HepG2 (cell line): Measurements from ENCODE around the gene ATG4B. TPM values are rescaled to one million over a fixed set of nuclear protein-coding genes. Genes with fewer than 3 reads are reported as not detected.
A peak's percentile ranks its signal among the peaks of the same experiment; 100 is the strongest.

ENCODE experiments used
- ARID2 ChIP-seq: sonication (generic); formaldehyde crosslinking; IDR thresholded peaks from 2 replicates; pipeline ENCODE4 v1.8.1; 2022; ENCODE audit warnings: mild to moderate bottlenecking, missing genetic modification reagents, borderline replicate concordance
- ETV6 ChIP-seq: sonication (generic); formaldehyde crosslinking; conservative IDR thresholded peaks from 2 replicates; pipeline ENCODE4 v1.4.0; 2020; ENCODE audit warnings: missing genetic modification reagents
- JDP2 ChIP-seq: sonication (generic); formaldehyde crosslinking; IDR thresholded peaks from 2 replicates; pipeline ENCODE4 v1.8.1; 2022; ENCODE audit warnings: missing genetic modification reagents, borderline replicate concordance
- MLXIP ChIP-seq: sonication (generic); formaldehyde crosslinking; IDR thresholded peaks from 2 replicates; pipeline ENCODE4 v1.9.0; 2021; ENCODE audit warnings: missing genetic modification reagents, borderline replicate concordance
- MXI1 ChIP-seq: IDR thresholded peaks from 3 replicates; pipeline ENCODE4 v1.6.1; 2012; ENCODE audit warnings: low read depth, low read length, inconsistent platforms, borderline replicate concordance
- NFYC ChIP-seq: IDR thresholded peaks from 2 replicates; pipeline ENCODE4 v1.6.1; 2016; ENCODE audit warnings: missing genetic modification reagents, missing compliant biosample characterization
- ONECUT2 ChIP-seq: sonication (generic); formaldehyde crosslinking; IDR thresholded peaks from 2 replicates; pipeline ENCODE4 v1.4.0; 2020; ENCODE audit warnings: missing genetic modification reagents
- PLRG1 ChIP-seq: fragments of 450-650 bp; conservative IDR thresholded peaks from 2 replicates; pipeline ENCODE4 v1.6.1; 2016
- RARG ChIP-seq: sonication (generic); formaldehyde crosslinking; IDR thresholded peaks from 2 replicates; pipeline ENCODE4 v1.4.0; 2020; ENCODE audit warnings: low read depth, mild to moderate bottlenecking, missing genetic modification reagents
- TBP ChIP-seq: sonication (generic); formaldehyde crosslinking; IDR thresholded peaks from 2 replicates; pipeline ENCODE4 v1.5.0; 2020; ENCODE audit warnings: missing genetic modification reagents
- TOE1 ChIP-seq: sonication (generic); formaldehyde crosslinking; IDR thresholded peaks from 2 replicates; pipeline ENCODE4 v1.4.0; 2020; ENCODE audit warnings: mild to moderate bottlenecking, missing genetic modification reagents
- ZNF280D ChIP-seq: sonication (generic); formaldehyde crosslinking; IDR thresholded peaks from 2 replicates; pipeline ENCODE4 v1.5.1; 2020; ENCODE audit warnings: mild to moderate bottlenecking, missing genetic modification reagents
- ZNF317 ChIP-seq: sonication (generic); formaldehyde crosslinking; IDR thresholded peaks from 2 replicates; pipeline ENCODE4 v1.5.0; 2020; ENCODE audit warnings: mild to moderate bottlenecking, missing genetic modification reagents
- ZNF407 ChIP-seq: sonication (generic); formaldehyde crosslinking; IDR thresholded peaks from one replicate; pipeline ENCODE4 v1.5.1; 2020; ENCODE audit warnings: mild to moderate bottlenecking, missing genetic modification reagents; ENCODE audit errors: not compliant biosample characterization
- ZNF567 ChIP-seq: sonication (generic); formaldehyde crosslinking; IDR thresholded peaks from 2 replicates; pipeline ENCODE4 v1.8.1; 2023; ENCODE audit warnings: mild to moderate bottlenecking, missing genetic modification reagents, borderline replicate concordance
- polyA plus RNA-seq, 8 experiments: library from polyadenylated mRNA; depleted of rRNA in 3 of 8; stranded (reverse) in 7 of 8; unstranded in 1 of 8; fragments of >200 nt; fragmentation: Illumina TruSeq in 4 of 8; extraction: Trizol in 4 of 8; gene quantifications; 2 replicates each; pipeline versions ENCODE4 v1.2.1 to v1.2.3, GENCODE V29; 2011 to 2016; ENCODE audit warnings: low read depth in 4 of 8, missing spikeins in 1 of 8, mixed read lengths in 1 of 8; ENCODE audit not compliant: insufficient read depth in 1 of 8
- total RNA-seq, 5 experiments: library from RNA; depleted of rRNA; stranded (reverse); fragments of >200 nt; fragmentation: Illumina TruSeq; extraction: Trizol; gene quantifications; 2 replicates each; pipeline ENCODE4 v1.2.3, GENCODE V29; 2016; ENCODE audit warnings: low read depth in 1 of 5

Gene ATG4B
- total and polyA plus RNA-seq, 2 of the 13 experiments (the other 11 are each of a cell fraction or from before 2014, with no cell fraction given), result 95.5 to 239 TPM

GRCh38 chr2:241636182-241637017, 1.1 kb upstream of the ATG4B start (continued):
- no peak for TF ChIP-seq MLXIP (CRISPR knock-in tag)
- no peak for TF ChIP-seq TOE1 (CRISPR knock-in tag)
- no peak for TF ChIP-seq PLRG1
- no peak for TF ChIP-seq ZNF407 (CRISPR knock-in tag)
- no peak for TF ChIP-seq ARID2
- TF ChIP-seq JDP2, result no peak
- peak; percentile 64; the same call in 1 of the 2 replicates for TF ChIP-seq ZNF280D (CRISPR knock-in tag)
- TF ChIP-seq MXI1, result peak; percentile 60; the same call in 2 of the 3 replicates
- TF ChIP-seq ZNF317 (CRISPR knock-in tag), result peak; percentile 63; the same call in 1 of the 2 replicates
- TF ChIP-seq ZNF567 (CRISPR knock-in tag), result no peak
- TF ChIP-seq ETV6, result no peak
- TF ChIP-seq ONECUT2, result peak; percentile 84
- no peak for TF ChIP-seq RARG
- TF ChIP-seq NFYC (CRISPR knock-in tag), result no peak
- no peak for TF ChIP-seq TBP (CRISPR knock-in tag)
